Anterior cingulate cortex (tissue), 58 donors: ENCODE measurements around the gene PDIA6.

ENCODE experiments used
- DNase-seq, 58 donors: peaks; one replicate each; lab custom pipeline; 2025; lab: John Stamatoyannopoulos, UW

The PDIA6 gene

GRCh38 chr2:10771786-10772185 is 40.8 kb downstream of the PDIA6 start:
- no peak for DNase-seq

- DNase-seq: no peak
Measured at GRCh38 chr2:10770956-10771750, 41.4 kb downstream of the PDIA6 start.

DNA sequence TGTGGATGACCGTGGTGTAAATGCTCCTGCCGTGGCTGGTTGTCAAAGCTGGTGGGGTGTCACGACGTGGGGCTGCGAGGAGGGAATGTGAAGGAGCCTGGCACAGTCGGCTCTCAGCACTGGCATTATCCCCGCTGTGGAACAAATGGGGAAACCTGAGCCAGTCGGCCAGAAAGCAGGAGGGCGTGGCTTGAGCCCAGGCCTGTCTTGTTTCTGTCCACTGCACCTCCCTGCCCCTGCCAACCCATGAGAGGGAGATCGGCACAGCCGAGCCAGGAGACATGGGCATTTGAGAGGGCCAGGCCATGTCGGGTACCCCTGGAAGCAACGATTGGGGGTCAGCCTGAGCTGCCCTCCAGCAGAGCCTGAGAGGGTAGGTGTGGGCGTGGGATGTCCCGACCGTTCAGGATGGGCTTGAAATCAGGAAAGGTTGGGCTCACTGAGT is 44.5 kb downstream of the PDIA6 start:
- DNase-seq: no peak

GRCh38 chr2:10765914-10766313 is 46.7 kb downstream of the PDIA6 start:
- no peak for DNase-seq

DNA sequence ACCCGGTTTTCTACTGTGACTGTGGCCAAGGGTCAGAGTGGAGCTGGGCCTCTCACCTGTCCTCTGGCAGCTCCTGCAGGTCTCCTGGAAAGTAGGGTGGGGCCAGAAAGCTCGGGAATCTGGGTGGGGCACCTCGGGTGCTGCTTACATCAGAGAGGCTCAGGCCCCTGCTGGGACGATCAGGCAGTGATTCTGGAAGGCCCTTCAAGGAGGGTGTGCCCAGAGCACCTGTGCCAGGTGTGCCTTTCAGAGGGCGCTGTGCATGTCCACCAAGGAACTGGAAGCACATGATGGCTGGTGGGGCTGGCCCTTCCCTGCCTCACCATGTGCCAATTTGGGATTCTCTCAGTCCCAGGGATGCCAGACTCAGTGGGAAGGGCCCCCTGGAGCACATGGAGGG is 47.1 kb downstream of the PDIA6 start:
- DNase-seq: no peak

- DNase-seq: no peak
Measured at GRCh38 chr2:10764896-10765295, 47.7 kb downstream of the PDIA6 start.

GRCh38 chr2:10764096-10764785 is 48.3 kb downstream of the PDIA6 start:
- DNase-seq: no peak

DNA sequence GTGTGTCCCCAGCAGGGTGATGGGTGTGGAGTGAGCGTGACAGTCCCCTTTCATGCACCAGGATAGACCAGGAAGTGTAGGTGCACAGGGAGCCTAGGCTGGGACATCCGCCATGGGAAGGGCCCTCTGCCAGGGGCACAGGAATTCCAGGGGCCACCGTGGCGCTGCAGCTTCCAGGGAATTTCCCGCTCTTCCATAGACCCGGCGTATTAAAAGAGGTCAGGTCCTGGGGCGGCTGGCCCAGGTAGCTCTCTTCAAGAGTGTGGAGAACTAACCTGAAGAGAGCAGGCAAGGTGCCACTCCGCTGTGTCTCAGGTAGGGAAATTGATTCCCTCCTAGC is 49.2 kb downstream of the PDIA6 start:
- DNase-seq: no peak

GRCh38 chr2:10762651-10763460 is 49.7 kb downstream of the PDIA6 start:
- no peak for DNase-seq

DNA sequence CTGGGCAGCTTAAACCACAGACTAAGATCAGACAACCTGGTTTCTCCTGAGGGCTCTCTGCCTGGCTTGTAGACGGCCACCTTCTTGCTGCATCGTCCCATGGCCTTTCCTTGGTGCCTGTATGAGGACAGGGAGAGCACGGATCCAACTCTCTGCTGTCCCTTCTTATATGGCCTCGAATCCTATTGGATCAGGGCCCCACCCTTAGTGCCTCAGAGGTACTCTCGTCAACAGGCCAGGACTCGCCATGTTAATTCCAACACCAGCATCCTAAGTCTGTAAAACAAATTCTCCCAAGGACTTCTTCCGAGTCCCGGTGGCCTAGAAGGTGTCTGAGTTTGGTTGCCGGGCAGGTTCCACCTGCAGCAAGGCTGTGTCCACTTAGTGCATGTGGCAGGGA is 51.0 kb downstream of the PDIA6 start:
- DNase-seq: no peak

DNA sequence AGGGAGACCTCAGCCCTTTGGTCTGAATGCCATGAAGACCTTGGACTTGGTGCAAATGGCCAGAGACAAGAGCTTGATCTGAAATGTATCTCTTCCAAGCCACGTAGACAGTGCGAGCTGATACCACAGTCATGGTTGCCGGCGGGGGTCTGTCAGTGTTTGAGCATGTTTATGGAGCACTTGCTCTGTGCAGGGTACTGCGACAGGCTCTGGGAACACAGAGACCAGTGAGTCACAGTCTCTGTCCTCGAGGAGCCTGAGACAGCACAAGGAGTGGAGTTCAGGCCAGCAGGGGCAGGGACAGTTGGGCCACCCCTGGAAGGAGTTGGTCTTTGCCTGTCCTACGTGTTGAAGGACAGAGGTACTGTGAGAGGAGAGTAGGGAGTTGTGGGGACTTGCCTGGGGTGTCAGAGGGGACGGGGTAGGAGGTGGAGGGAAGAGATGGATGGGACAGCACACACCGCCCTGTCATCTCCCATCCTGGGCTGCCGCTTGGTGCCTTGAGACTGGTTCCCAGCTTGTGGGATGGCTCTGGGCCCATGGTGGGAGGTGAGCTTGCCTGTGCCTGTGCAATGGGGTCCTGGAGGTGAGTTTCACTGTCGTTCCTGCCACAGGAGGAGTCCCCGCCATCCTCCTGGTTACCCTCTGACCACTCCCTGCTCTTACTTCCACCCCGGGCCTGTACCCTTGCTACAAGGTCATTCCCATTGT is 51.6 kb downstream of the PDIA6 start:
- DNase-seq: no peak

- DNase-seq: no peak
Measured at GRCh38 chr2:10759151-10759714, 53.4 kb downstream of the PDIA6 start.

DNA sequence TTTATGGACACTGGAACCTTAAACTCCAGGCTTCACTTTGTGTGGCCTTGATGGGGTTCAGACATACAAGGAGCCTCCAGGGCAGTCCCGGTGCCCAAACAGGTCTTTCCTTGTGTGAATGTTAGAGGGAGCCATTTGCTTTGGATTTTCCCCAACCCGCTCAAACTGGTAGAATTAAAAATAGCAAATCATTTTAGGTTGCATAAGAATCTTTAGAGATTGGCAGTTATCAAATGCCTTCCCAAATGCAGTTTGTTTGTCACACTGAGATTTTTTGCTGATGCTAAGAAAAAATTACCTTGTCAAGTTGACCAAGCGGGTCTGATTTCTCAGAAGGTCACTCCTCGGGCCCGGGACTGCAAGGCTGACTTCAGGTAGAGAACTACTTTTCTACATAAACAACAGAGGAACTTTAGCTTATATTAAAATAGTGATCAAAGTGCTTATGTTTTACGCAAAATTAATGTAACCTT is 54.7 kb downstream of the PDIA6 start:
- DNase-seq: no peak

DNA sequence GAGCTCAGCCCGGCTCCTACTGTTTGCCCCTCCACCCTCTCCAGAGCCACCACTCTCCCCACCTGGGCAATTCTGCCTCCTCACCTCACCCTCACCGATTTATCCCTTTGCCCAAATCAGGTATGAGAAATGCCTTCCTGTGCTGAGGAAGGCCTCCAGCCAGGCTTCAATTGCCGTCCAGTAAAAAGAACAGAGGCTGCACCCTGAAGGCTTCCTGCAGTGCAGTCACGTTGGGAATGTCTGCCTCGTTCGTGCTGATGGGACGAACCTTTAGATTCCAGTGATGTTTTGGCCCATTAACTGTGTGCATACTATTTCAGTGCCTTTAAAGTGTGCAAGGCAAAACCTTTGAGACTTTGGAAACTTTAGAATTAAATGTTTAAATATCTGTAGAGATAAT is 57.0 kb downstream of the PDIA6 start:
- DNase-seq: no peak

GRCh38 chr2:10753876-10754275 is 58.7 kb downstream of the PDIA6 start:
- DNase-seq: no peak

GRCh38 chr2:10753156-10753555 is 59.4 kb downstream of the PDIA6 start:
- DNase-seq: no peak

- DNase-seq: no peak
Measured at GRCh38 chr2:10752236-10752635, 60.3 kb downstream of the PDIA6 start.

GRCh38 chr2:10750610-10751009 is 62.0 kb downstream of the PDIA6 start:
- no peak for DNase-seq

- DNase-seq: no peak
Measured at GRCh38 chr2:10742666-10743065, 69.9 kb downstream of the PDIA6 start.

- no peak for DNase-seq
Measured at GRCh38 chr2:10741139-10741538, 71.4 kb downstream of the PDIA6 start.
